GM21367 (cell line): ENCODE measurements around the gene IP6K2.
"Not testable (repeated sequence)": the region's sequence is repeated elsewhere in the genome, so short reads cannot be mapped to it uniquely, and the experiment has no call there.

Experiments
- ATAC-seq: cut with Tn5 transposase; IDR thresholded peaks from one replicate; pipeline ENCODE4 v1.9.1; 2021; ENCODE audit not compliant: unreplicated experiment

IP6K2 gene

GRCh38 chr3:48733752-48734518, 16.9 kb upstream of the IP6K2 start:
- not testable (repeated sequence) for ATAC-seq

DNA sequence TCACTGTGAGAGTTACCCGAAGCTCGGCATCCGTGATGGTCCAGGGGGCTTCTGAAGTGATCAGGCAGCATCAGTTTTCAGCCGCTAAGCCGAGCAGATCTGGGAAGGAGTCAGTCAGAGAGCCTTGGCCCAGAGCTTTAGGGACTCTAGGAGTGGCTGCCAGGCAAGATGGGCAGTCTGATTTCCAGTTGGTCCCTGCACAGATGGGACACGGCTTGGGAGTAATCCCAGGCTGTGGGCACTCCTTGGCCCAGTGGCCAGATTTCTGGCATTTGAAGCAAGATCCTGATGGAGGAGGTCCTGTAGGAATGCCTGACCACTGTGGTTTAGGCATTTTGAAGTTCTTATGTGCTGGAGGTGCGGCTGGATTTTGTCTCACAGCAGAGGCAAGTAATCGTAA, 10.5 kb upstream of the IP6K2 start:
- no peak for ATAC-seq

DNA sequence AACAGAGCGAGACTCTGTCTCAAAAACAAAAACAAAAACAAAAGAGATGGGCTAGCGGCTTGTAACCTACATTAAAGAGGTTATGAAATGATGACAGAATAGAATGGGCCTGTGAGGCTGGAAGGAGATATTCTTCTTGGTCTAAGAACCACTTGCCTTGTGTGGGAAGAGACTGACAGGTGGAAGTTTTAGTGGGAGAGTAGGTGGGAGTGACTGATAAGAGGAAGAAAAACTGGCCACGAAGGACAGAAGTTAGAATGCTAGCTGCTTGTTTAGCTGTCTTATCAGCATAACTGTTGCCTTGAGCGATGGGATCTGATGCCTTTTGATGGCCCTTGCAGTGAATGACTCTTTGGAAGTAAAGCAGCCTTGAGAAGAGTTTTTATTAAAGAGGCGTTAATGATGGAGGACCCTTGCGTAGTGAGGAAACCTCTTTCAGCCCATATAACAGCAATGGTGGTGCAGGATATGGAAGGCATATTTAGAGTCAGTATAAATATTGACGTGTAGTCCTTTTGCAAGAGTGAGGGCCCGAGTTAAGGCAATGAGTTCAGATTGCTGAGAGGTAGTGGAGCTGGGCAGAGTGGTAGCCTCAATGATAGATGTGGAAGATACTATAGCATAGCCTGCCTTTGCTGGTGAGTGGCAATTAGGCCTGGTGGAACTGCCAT, 8.3 kb upstream of the IP6K2 start:
- ATAC-seq, result not testable (repeated sequence)

DNA sequence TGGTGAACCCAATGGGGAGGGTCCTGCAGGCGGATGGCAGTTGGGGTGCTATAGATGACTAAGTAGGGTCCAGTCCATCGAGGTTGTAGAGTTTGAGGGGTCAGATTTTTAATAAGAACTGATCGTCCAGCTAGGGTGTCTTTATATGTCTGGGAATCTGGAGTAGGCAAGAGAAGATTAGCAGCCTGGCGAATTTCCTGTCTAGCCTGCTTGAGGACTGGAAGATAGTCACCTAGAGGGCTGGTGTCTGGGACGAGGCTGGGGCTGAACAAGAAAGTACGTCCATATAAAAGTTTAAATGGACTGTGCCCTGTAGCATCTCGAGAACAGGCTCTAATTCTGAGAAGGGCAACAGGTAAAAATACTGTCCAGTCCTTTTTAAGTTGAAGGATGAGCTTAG, 6.7 kb upstream of the IP6K2 start:
- no peak for ATAC-seq

- not testable (repeated sequence) for ATAC-seq
These were observed 6.3 kb upstream of the IP6K2 start for GRCh38 chr3:48723293-48723692.

DNA sequence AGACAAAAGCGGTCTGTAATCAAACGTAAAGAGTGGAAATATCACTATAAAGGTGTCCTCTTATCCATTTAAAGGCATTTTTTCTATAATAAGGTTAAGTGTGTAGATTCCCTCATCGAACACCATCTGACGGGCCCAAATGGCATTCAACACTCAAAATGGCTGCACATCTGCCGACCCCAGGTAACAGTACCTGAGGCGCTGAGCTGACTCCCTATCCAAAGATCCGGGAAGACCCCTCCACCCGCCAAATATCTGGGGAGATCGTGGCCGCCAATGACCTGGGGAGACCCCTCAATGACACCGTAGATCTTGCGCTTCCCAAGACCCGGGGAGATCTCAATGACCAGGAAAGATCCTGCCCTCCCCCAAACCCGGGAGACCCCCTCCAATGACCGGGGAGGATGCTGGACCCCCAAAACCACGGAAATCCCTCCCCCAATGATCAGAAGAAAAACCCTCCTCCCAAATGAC, 476 bp downstream of the IP6K2 start:
- no peak for ATAC-seq

- no peak for ATAC-seq
These were observed 1.7 kb downstream of the IP6K2 start for GRCh38 chr3:48715174-48715800.

DNA sequence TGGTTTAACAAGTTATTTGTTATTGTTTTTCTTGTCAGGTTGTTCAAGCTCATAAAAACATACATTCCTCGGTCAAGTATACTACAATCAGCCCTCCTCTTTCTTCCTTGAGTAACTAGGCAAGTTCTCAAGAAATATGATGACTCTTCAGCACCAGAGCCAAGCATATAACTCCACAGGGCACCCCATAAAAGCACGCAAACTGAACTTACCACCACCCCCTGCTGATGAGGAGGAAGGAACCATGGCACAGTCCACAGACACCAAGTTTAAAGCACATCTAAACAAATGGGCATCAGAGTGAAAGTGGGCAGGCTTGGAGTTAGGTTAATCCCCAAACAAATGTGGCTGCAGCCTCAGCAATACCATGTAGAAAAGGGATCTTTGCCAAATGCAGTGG, 5.3 kb downstream of the IP6K2 start:
- no peak for ATAC-seq

DNA sequence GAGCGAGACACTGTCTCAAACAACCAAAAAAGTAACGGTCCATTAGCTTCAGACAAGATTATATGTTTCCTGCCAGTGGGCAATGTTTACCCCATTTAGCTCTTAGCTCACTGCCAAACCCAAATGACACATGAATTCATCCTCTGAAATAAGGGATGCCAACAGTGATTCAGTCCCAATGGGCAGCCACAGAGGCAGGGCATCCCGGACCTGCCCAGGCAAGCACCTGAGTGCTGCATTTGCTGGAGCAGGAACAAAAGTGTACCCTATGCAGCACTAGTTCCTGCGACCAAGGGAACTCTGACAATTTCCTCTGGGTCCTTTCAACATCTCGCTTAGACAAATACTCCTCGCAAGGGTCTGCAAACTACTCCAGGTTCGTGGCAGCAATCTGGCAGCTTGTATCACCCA, 8.0 kb downstream of the IP6K2 start:
- ATAC-seq, result no peak

DNA sequence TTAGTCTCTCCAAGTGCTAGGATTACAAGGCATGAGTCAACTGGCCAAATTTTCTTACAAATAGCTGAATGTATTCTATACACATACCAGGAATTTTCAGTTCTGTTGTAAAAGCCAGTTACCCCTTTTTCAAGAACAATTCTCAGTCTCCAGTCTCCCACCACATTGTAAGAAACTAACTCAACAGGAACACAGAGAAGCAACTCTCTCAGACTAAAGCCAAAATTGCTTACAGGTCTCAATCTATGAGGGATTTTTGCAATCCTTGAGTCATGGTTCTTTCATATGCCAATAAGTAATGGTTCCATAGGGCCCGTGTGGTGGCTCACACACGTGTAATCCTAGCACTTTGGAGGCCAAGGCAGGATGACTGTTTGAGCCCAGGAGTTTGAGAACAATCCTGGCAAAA, 8.5 kb downstream of the IP6K2 start:
- no peak for ATAC-seq

DNA sequence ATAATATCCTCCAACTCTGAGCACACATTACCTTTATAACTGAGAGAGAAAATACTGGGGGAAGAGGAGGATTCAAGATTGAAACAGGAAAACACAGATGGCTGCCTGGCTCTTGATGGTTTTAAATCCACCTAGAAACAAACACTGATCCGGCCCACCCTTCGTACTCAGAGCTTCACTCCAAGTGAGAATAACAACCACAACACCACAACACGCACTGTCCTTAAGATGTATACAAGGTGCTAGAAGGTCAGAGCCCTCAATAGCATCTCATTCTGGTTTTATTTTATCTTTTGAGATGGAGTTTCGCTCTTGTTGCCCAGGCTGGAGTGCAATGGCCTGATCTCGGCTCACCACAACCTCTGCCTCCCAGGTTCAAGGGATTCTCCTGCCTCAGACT, 9.9 kb downstream of the IP6K2 start:
- ATAC-seq, result no peak

GRCh38 chr3:48702320-48702920, 14.6 kb downstream of the IP6K2 start:
- ATAC-seq, result no peak

- no peak for ATAC-seq
These were observed 16.2 kb downstream of the IP6K2 start for GRCh38 chr3:48700731-48701405.

- no peak for ATAC-seq
These were observed 18.1 kb downstream of the IP6K2 start for GRCh38 chr3:48698891-48699290.

- no peak for ATAC-seq
These were observed 19.1 kb downstream of the IP6K2 start for GRCh38 chr3:48697952-48698351.

DNA sequence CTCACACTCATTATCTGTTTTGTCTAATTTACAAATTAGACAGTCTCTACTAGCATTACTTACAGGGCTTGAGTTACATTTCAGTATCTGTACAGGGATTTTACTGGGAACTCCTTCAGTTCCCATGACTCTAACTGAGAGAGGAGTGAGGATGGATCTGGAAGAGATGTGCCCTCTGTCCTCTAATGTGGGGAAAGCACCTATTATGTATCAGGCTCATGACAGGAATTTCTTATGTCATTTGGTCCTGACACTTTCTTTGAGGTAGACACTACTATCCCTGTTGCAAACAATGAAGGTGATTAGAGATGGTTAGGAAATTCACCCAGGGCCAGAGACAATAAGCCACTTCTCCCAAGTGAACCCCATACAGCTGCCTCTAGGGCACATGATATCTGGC, 20.4 kb downstream of the IP6K2 start:
- no peak for ATAC-seq

DNA sequence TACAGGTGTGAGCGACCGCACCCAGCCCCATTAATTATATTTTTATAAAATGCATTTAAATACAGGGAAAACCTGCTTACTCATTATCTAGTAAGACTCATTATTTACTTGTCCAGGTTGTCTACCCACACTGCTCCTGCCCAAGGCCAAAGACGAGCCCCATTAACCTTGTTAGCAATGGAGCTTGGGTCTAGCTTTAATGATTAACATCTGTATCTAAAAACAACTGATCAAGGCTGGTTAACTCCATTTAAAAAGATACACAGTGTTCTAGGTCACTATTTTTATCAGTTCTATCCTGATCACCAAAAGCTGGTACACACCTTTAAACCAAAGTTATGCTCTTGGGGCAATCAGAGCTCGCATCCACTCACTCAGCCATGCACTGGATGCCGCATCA, 20.9 kb downstream of the IP6K2 start:
- ATAC-seq, result no peak

DNA sequence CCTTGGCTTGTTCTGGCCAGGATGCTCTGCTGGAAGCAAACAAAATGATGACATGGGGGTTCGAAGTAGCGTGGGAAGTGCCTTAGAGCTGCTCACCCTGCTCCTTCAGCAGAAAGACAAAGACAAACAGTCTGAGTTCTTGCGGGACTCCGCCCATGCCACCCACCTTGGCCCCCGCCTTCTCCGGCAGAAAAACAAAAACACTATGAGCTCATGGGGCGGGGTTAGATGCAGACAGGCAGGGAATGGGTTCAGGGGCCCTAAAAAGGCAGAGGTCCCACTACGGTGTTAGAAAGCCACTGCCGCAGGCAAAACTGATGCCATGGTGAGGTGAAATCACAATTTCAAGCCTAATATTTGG, 21.6 kb downstream of the IP6K2 start:
- no peak for ATAC-seq

DNA sequence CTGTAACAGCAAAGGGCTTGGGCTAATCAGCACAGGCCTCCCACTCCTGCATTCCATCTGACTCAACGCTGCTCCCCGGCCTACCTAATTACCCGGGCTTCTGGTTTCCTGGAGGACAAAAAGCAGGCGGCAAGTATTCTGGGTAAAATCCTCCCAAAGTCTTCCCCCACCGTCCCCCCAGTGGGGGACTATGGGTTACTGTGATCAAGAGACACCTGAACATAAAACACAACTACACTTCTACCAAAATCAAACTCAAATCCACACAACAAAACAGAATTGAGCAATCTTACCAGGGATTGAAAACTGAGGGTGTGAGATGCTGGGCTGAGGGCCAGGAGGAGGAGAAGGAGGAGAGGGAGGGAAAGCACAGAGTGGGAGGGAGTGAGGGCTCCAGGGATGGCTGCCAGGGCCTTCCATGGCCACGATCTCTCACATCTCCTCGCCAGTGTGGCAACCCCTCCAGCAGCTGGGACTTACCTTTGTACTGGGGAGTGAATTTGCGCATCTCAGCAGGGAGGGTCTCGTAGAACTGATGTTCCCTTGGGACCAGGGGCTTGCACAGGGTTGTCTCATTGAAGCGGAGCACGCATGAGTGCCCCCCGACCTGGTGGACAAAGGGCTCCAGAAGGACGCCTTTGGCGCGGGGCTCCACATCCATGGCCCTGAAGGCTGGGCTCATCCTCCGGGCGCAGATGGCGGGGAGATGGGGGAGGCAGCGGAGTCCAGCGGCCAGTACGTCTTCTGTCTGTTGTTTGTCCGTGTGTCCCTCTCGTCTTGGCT, 22.2 kb downstream of the IP6K2 start:
- ATAC-seq, result no peak

DNA sequence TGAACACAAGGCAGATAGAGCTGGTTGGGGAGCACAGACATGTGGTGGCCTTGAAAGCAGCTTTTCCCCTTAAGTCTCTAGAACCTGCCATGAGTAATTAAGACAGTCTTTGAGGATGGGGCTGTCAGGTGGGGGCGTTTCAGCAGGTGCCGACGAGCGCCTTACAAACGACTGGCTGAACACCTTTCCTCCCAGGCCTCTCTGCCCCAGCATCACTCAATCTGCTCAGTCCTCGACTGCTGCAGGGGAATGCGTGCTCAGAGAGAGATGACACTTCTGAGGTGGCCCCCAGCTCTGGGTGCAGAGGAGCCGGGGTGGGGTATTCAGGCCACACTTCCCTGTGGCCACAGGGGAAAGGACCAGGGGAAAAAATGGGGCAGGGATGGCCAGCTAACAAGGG, 23.2 kb downstream of the IP6K2 start:
- no peak for ATAC-seq
